Uterus (tissue), 4 donors: ENCODE results near the gene NKG7. TPM values are rescaled to one million over a fixed set of nuclear protein-coding genes. Genes with fewer than 3 reads are reported as not detected.

Source experiments
- DNase-seq, 2 donors: peaks; one replicate each; pipeline ENCODE4 v3.0.0-alpha.2; 2019 to 2020
- H3K27ac ChIP-seq, 2 donors: fragments of 200-600 bp; sonication (generic); 1 replicate in 1 of 2; 2 replicates in 1 of 2; pipeline ENCODE4 v1.5.1; 2016 to 2018
- H3K27me3 ChIP-seq, 2 donors: fragments of 200-600 bp; sonication (generic); one replicate each; pipeline ENCODE4 v1.5.1; 2018 to 2019; ENCODE audit warnings: control low read depth in 1 of 2
- H3K36me3 ChIP-seq, 2 donors: fragments of 200-600 bp; sonication (generic); one replicate each; pipeline ENCODE4 v1.5.1; 2019; ENCODE audit warnings: control low read depth in 1 of 2
- H3K4me1 ChIP-seq, 2 donors: fragments of 200-600 bp; sonication (generic); one replicate each; pipeline ENCODE4 v1.5.1; 2018 to 2019; ENCODE audit warnings: control low read depth in 1 of 2
- H3K4me3 ChIP-seq, 2 donors: fragments of 200-600 bp; sonication (generic); 1 replicate in 1 of 2; 2 replicates in 1 of 2; pipeline ENCODE4 v1.5.1; 2018 to 2019; ENCODE audit warnings: mild to moderate bottlenecking in 1 of 2
- H3K9me3 ChIP-seq, 2 donors: fragments of 200-600 bp; sonication (generic); one replicate each; pipeline ENCODE4 v1.5.1; 2019; ENCODE audit warnings: control low read depth in 1 of 2
- CTCF ChIP-seq, 4 experiments: fragments of 200-600 bp in 2 of 4; fragments of 450-650 bp in 2 of 4; sonication (generic) in 2 of 4; IDR thresholded peaks; one replicate each; pipeline ENCODE4 v1.5.1; 2016 to 2019; ENCODE audit warnings: antibody characterized with exemption in 4 of 4, mild to moderate bottlenecking in 2 of 4, moderate library complexity in 1 of 4
- POLR2A ChIP-seq, 2 donors: fragments of 450-650 bp; IDR thresholded peaks; one replicate each; pipeline ENCODE4 v1.6.1; 2016; ENCODE audit warnings: antibody characterized with exemption in 2 of 2, mild to moderate bottlenecking in 1 of 2, moderate library complexity in 1 of 2
- intact Hi-C: fragments of 100-400 bp; cut with DNase I; formaldehyde crosslinking; loops from one replicate; pipeline ENCODE4 v1.15.1; 2023; ENCODE audit warnings: low total_unique reads
- total RNA-seq, 4 donors: library from RNA; depleted of rRNA in 3 of 4; stranded (reverse); fragments of >200 nt in 3 of 4; gene quantifications; one replicate each; pipeline versions ENCODE4 v1.1.0 to v1.2.4, GENCODE V29; 2014 to 2023
- donor health status: DM: yes; HTN: yes; CAD: no.

The NKG7 gene
- total RNA-seq, 4 donors from 2014 or later = 1.0 to 3.6 (median 2.9) TPM; not detected in 1

GRCh38 chr19:51357952-51358351 lies 14.5 kb downstream of the NKG7 start:
- intact Hi-C loops = no loop called here
- H3K9me3 ChIP-seq = no peaks in the 10 kb centered on the region
- no peak for TF ChIP-seq CTCF (IDR thresholded peaks at IDR 0.05)
- TF ChIP-seq POLR2A (IDR thresholded peaks at IDR 0.05) = no peak
- no peaks in the 10 kb centered on the region for H3K27me3 ChIP-seq
- no peak overlapping the region for H3K27ac ChIP-seq
- DNase-seq = no peak
- H3K4me1 ChIP-seq = no peaks in the 10 kb centered on the region
- H3K36me3 ChIP-seq = no peaks in the 10 kb centered on the region
- no peak overlapping the region for H3K4me3 ChIP-seq

- Histone ChIP-seq H3K27me3 (no peaks in the 10 kb centered on the region), H3K27ac (no peak overlapping the region), H3K9me3 (no peaks in the 10 kb centered on the region), H3K36me3 (no peaks in the 10 kb centered on the region), H3K4me3 (no peak overlapping the region), H3K4me1 (no peaks in the 10 kb centered on the region)
- TF ChIP-seq CTCF (IDR thresholded peaks at IDR 0.05) (no peak), POLR2A (IDR thresholded peaks at IDR 0.05) (no peak)
- no peak for DNase-seq
- intact Hi-C loops = no loop called here
These were observed 16.2 kb downstream of the NKG7 start for GRCh38 chr19:51356159-51356801.

GRCh38 chr19:51354742-51355148 lies 17.7 kb downstream of the NKG7 start:
- TF ChIP-seq CTCF (IDR thresholded peaks at IDR 0.05) (no peak), POLR2A (IDR thresholded peaks at IDR 0.05) (no peak)
- DNase-seq = no peak
- Histone ChIP-seq H3K36me3 (no peaks in the 10 kb centered on the region), H3K27me3 (no peaks in the 10 kb centered on the region), H3K4me3 (no peak overlapping the region), H3K4me1 (no peaks in the 10 kb centered on the region), H3K9me3 (no peaks in the 10 kb centered on the region), H3K27ac (no peak overlapping the region)
- intact Hi-C loops = no loop called here

GRCh38 chr19:51354103-51354741 lies 18.2 kb downstream of the NKG7 start:
- no peak overlapping the region for H3K27ac ChIP-seq
- no peaks in the 10 kb centered on the region for H3K4me1 ChIP-seq
- intact Hi-C loops = no loop called here
- TF ChIP-seq POLR2A (IDR thresholded peaks at IDR 0.05) (no peak), CTCF (IDR thresholded peaks at IDR 0.05) (no peak)
- H3K4me3 ChIP-seq = no peak overlapping the region
- no peak for DNase-seq
- no peaks in the 10 kb centered on the region for H3K9me3 ChIP-seq
- no peaks in the 10 kb centered on the region for H3K27me3 ChIP-seq
- H3K36me3 ChIP-seq = no peaks in the 10 kb centered on the region

GRCh38 chr19:51352783-51353360 lies 19.6 kb downstream of the NKG7 start:
- H3K27me3 ChIP-seq = no peaks in the 10 kb centered on the region
- H3K9me3 ChIP-seq = no peaks in the 10 kb centered on the region
- H3K27ac ChIP-seq = no peak overlapping the region
- no peaks in the 10 kb centered on the region for H3K36me3 ChIP-seq
- TF ChIP-seq POLR2A (IDR thresholded peaks at IDR 0.05) (no peak), CTCF (IDR thresholded peaks at IDR 0.05) (no peak)
- no peak for DNase-seq
- no peak overlapping the region for H3K4me3 ChIP-seq
- H3K4me1 ChIP-seq = no peaks in the 10 kb centered on the region
- intact Hi-C loops = no loop called here
